Measurements from ENCODE around the gene DGCR8.

Gene DGCR8

GRCh38 chr22:20116951-20117632 is 37.1 kb downstream of the DGCR8 start, which contains the start of gene TRMT2A:
TRMT2A (minus strand) TSS chr22:20117226; CDS start chr22:20116906, 320 bp downstream.
- TF ChIP-seq, protein P1, sequence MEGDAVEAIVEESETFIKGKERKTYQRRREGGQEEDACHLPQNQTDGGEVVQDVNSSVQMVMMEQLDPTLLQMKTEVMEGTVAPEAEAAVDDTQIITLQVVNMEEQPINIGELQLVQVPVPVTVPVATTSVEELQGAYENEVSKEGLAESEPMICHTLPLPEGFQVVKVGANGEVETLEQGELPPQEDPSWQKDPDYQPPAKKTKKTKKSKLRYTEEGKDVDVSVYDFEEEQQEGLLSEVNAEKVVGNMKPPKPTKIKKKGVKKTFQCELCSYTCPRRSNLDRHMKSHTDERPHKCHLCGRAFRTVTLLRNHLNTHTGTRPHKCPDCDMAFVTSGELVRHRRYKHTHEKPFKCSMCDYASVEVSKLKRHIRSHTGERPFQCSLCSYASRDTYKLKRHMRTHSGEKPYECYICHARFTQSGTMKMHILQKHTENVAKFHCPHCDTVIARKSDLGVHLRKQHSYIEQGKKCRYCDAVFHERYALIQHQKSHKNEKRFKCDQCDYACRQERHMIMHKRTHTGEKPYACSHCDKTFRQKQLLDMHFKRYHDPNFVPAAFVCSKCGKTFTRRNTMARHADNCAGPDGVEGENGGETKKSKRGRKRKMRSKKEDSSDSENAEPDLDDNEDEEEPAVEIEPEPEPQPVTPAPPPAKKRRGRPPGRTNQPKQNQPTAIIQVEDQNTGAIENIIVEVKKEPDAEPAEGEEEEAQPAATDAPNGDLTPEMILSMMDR (IDR thresholded peaks at IDR 0.05; ENCODE audit: borderline replicate concordance, insufficient read depth, low read depth, low read length), result 0 out of 2 replicates have a peak, but pooled peaks have one; percentile 7
- H3K4me3 ChIP-seq (ENCODE audit: low read depth, low read length), result peak within 1 kb of the TSS; percentile 98

DNA sequence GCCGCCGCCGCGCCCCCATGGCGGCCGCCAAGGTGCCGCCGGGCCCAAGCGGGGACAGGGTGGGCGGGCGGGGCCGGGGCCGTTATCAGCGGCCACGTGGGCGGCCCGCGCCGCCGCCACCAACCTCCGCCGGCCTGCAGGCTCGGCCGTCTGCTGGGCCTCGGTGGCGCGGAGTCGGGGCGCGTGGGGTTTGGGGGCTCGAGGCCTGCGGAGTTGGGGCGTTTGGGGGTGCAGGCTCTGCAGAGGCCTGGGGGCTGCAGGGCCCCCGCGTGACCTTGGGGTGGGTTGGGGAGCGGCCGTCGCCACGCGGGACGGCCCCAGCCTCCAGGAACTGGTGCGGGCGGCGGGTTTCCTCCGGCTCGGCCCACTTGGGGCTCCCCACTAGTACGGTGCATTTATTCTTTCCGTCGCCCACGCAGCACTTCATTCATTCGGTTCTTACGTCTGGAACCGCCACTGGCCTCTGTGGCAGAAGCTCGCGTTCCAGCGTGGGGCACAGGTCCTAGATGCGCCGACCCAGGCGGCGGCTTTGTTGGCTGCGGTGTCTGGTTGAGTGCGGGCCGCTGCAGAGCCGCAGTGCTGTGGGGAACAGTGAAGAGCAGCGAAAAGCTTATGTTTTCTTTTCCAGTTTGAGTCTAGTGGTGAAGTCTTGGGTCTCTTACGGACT is 37.7 kb downstream of the DGCR8 start:
- TF ChIP-seq, protein P1 (IDR thresholded peaks at IDR 0.05; ENCODE audit: borderline replicate concordance, insufficient read depth, low read depth, low read length), result no peak
- peak overlapping the region; percentile 93 for H3K4me3 ChIP-seq (ENCODE audit: low read depth, low read length)

- TF ChIP-seq, protein P1 (IDR thresholded peaks at IDR 0.05; ENCODE audit: borderline replicate concordance, insufficient read depth, low read depth, low read length), result no peak
Measured at GRCh38 chr22:20118300-20119020, 38.4 kb downstream of the DGCR8 start.

DNA sequence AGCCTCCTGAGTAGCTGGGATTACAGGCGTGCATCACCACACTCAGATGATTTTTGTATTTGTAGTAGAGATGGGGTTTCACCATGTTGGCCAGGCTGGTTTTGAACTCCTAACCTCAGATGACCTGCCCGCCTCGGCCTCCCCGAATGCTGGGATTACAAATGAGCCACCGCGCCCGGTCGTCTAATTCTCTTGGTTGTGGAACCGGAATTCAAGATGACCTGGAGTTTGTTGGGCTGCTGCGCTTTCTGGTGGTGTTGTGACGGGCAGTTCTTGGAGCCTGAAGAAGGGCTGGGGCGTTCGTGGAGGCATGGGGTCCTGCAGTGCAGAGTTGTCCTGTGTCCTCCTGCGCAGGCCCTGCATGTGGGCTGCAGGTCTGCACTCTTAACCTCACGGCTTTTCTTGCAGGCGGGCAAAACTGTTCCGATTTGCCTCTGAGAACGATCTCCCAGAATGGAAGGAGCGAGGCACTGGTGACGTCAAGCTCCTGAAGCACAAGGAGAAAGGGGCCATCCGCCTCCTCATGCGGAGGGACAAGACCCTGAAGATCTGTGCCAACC is 41.9 kb downstream of the DGCR8 start:
- TF ChIP-seq, protein P1 (IDR thresholded peaks at IDR 0.05; ENCODE audit: borderline replicate concordance, insufficient read depth, low read depth, low read length), result no peak
- no peak overlapping the region for H3K4me3 ChIP-seq (ENCODE audit: low read depth, low read length)

More at GRCh38 chr22:20118300-20119020, 38.4 kb downstream of the DGCR8 start:
- H3K4me3 ChIP-seq (ENCODE audit: low read depth, low read length), result peak overlapping the region; percentile 93

DNA sequence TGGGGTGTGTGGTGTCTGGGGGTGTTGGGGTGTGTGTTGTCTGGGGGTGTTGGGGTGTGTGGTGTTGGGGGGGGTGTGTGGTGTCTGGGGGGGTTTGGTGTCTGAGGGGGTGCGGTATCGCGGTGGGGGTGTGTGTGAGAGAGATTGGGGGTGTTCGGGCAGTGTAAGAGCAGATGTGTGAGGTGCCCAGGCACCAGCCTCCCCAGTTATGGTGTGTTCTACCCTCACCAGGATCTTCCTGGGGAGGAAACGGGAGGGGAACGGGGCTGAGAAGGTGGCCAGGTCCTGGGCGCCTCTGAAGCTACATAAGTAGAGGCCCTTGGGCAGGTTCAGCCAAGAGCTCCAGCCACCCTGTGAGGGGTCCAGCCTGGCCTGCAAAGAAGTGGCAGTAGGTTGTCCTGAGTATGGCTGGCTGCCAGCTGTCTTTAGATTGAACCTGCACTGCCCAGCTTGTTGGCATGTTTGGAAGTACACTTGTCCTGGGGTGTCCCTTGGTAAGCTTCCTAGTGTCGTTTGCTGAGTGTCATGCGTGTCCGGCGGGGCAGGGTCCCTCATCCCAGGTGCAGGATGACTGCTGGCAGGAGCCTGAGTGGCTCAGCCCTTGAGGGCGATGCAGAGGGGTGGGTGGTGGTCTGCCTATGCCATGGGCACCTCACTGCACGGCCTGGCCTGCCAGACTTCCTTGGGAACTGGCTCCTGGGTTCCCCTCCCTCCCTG is 43.5 kb downstream of the DGCR8 start:
- H3K4me3 ChIP-seq (ENCODE audit: low read depth, low read length), result no peak overlapping the region
- TF ChIP-seq, protein P1 (IDR thresholded peaks at IDR 0.05; ENCODE audit: borderline replicate concordance, insufficient read depth, low read depth, low read length), result no peak

- no peak overlapping the region for H3K4me3 ChIP-seq (ENCODE audit: low read depth, low read length)
- TF ChIP-seq, protein P1 (IDR thresholded peaks at IDR 0.05; ENCODE audit: borderline replicate concordance, insufficient read depth, low read depth, low read length), result no peak
Measured at GRCh38 chr22:20124083-20124787, 44.2 kb downstream of the DGCR8 start.

Measured in GM12875 (cell line).